Ishikawa (cell line): ENCODE results near the gene LRRK2.

Source experiments
- CEBPB ChIP-seq: IDR thresholded peaks from 2 replicates; pipeline ENCODE4 v1.6.1; 2012
- CREB1 ChIP-seq: IDR thresholded peaks from 2 replicates; pipeline ENCODE4 v1.6.1; 2012; ENCODE audit warnings: low read depth
- EGR1 ChIP-seq: IDR thresholded peaks from 2 replicates; pipeline ENCODE4 v1.6.1; 2012
- EP300 ChIP-seq: IDR thresholded peaks from 2 replicates; pipeline ENCODE4 v1.6.1; 2012; ENCODE audit warnings: borderline replicate concordance
- FOXM1 ChIP-seq: IDR thresholded peaks from 2 replicates; pipeline ENCODE4 v1.6.1; 2012; ENCODE audit warnings: low read depth, borderline replicate concordance
- RAD21 ChIP-seq: IDR thresholded peaks from 2 replicates; pipeline ENCODE4 v1.6.1; 2012; ENCODE audit warnings: low read depth
- REST ChIP-seq: IDR thresholded peaks from 2 replicates; pipeline ENCODE4 v1.6.1; 2012; ENCODE audit warnings: low read depth, mild to moderate bottlenecking
- TAF1 ChIP-seq: IDR thresholded peaks from 2 replicates; pipeline ENCODE4 v1.6.1; 2012; ENCODE audit warnings: low read depth, mild to moderate bottlenecking
- TCF12 ChIP-seq: IDR thresholded peaks from 2 replicates; pipeline ENCODE4 v1.6.1; 2012; ENCODE audit warnings: low read depth
- TEAD4 ChIP-seq: IDR thresholded peaks from 2 replicates; pipeline ENCODE4 v1.6.1; 2012
- YY1 ChIP-seq: IDR thresholded peaks from 2 replicates; pipeline ENCODE4 v1.6.1; 2012; ENCODE audit warnings: low read depth
- ZBTB7A ChIP-seq: IDR thresholded peaks from 2 replicates; pipeline ENCODE4 v1.6.1; 2012; ENCODE audit warnings: low read depth

- TF ChIP-seq EP300, result no peak
- no peak for TF ChIP-seq CEBPB
- no peak for TF ChIP-seq REST
- no peak for TF ChIP-seq FOXM1
- TF ChIP-seq CREB1, result no peak
- no peak for TF ChIP-seq YY1
- no peak for TF ChIP-seq RAD21
- TF ChIP-seq EGR1, result no peak
- no peak for TF ChIP-seq ZBTB7A
- TF ChIP-seq TAF1, result no peak
- TF ChIP-seq TEAD4, result no peak
- TF ChIP-seq TCF12, result no peak
Observed at GRCh38 chr12:40236357-40236850, 11.6 kb downstream of the LRRK2 start.
